ENCODE results near the gene ZSWIM6.

ZSWIM6 gene

GRCh38 chr5:61463596-61463995 lies 131.5 kb downstream of the ZSWIM6 start:
- no peak overlapping the region for H3K4me3 ChIP-seq
- no peak overlapping the region for H3K27ac ChIP-seq

DNA sequence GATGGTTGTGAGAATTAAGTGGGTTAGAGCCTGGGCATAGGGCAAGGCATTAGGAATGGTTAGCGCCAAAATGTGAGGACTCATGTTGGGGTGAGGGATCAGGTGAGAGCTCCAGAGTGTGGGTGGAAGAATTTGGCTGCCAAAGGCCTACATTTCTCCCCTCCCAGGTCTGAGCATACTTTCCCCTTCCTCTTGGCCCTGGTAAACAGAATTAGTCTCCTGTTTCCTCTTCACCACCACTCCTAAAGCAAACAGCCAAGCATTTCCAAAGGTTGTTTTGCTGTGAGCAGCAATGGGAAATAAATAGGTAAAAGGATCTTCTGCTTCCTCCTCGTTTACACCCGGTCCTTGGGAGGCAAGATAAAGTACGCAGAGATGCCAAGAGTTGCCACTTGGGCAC lies 132.5 kb downstream of the ZSWIM6 start:
- Histone ChIP-seq H3K4me3 (no peak overlapping the region), H3K27ac (no peak overlapping the region)

- Histone ChIP-seq H3K27ac (no peak overlapping the region), H3K4me3 (no peak overlapping the region)
Measured at GRCh38 chr5:61465066-61465465, 133.0 kb downstream of the ZSWIM6 start.

GRCh38 chr5:61465496-61465895 lies 133.4 kb downstream of the ZSWIM6 start:
- H3K4me3 ChIP-seq, result no peak overlapping the region
- H3K27ac ChIP-seq, result no peak overlapping the region

- H3K27ac ChIP-seq, result no peak overlapping the region
- H3K4me3 ChIP-seq, result no peak overlapping the region
Measured at GRCh38 chr5:61466017-61466416, 134.0 kb downstream of the ZSWIM6 start.

DNA sequence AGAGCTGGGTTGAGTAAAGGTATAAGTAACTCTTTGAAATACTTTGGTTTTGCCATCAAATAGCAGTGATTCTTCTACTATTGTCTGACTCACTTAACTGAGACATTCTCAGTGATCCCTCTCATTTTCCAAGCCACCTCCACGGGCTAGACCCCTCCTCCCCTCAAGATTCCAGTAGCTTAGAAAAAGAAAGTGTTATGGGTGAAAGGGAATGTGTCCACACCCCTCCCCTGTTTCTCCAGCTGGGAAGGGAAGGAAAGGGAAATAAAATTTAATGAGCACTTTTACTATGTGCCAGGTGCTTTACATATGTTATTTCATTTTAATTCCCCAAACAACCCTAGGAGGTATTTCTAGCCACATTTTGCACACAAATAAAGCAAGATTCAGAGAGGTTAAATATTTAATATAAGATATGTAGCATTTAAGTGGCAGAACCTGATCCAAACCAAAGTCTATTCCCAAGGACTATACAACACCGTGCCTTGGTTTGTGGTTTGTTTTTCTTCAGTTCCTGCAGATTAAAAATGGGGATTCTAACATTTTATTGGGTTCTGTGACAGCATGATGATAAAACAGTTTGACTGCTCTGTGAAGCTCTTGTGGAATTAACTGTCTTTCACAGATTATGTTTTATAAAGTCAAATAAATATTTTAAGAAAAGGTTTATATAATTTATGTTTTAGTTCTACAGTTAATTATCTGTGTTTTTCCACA lies 135.9 kb downstream of the ZSWIM6 start:
- Histone ChIP-seq H3K4me3 (no peak overlapping the region), H3K27ac (no peak overlapping the region)

DNA sequence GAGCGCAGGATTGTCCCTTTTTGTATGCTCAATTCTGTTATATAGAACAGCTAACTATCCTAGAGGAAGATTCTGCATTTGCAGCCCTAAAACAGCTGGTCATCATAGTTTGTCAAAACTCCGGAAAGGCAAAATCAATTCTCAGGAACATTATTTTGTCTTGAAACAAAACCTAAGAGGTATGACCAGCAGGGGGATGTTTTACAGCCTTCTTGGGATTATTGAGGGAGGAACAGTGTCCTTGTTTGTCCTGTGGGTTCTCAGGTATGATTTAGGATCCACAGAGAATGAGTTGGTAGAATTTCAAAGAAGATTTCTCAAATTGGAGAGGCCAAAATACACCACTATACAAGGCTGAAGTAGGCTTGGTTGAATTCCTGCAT lies 136.4 kb downstream of the ZSWIM6 start:
- no peak overlapping the region for H3K27ac ChIP-seq

GRCh38 chr5:61471352-61471751 lies 139.3 kb downstream of the ZSWIM6 start:
- Histone ChIP-seq H3K4me3 (no peak overlapping the region), H3K27ac (no peak overlapping the region)

More for the DNA sequence above, 136.4 kb downstream of the ZSWIM6 start:
- H3K4me3 ChIP-seq, result no peak overlapping the region

- H3K27ac ChIP-seq, result no peak overlapping the region
Measured at GRCh38 chr5:61472172-61472958, 140.3 kb downstream of the ZSWIM6 start.

GRCh38 chr5:61474746-61475145 lies 142.7 kb downstream of the ZSWIM6 start:
- no peak overlapping the region for H3K4me3 ChIP-seq
- H3K27ac ChIP-seq, result no peak overlapping the region

More at GRCh38 chr5:61472172-61472958, 140.3 kb downstream of the ZSWIM6 start:
- no peak overlapping the region for H3K4me3 ChIP-seq

DNA sequence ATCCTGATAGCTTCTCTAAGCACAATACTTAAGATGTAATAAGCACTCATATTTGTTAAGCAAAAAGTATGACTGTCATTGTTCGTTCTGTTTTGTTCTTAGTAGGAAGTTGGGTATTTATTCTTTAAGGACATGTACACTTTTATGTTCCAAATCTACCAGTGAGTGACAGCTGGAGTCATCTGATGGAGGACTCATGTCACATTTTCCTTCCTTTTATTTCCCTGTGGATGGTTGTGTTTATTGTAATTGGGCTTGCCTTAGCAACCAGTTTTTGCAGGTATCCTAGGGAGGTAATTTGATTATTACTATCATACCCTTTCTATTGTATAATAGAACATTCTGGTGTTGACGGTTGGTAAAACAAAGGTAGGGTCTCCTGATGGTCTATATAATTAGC lies 145.7 kb downstream of the ZSWIM6 start:
- Histone ChIP-seq H3K27ac (no peak overlapping the region), H3K4me3 (no peak overlapping the region)

DNA sequence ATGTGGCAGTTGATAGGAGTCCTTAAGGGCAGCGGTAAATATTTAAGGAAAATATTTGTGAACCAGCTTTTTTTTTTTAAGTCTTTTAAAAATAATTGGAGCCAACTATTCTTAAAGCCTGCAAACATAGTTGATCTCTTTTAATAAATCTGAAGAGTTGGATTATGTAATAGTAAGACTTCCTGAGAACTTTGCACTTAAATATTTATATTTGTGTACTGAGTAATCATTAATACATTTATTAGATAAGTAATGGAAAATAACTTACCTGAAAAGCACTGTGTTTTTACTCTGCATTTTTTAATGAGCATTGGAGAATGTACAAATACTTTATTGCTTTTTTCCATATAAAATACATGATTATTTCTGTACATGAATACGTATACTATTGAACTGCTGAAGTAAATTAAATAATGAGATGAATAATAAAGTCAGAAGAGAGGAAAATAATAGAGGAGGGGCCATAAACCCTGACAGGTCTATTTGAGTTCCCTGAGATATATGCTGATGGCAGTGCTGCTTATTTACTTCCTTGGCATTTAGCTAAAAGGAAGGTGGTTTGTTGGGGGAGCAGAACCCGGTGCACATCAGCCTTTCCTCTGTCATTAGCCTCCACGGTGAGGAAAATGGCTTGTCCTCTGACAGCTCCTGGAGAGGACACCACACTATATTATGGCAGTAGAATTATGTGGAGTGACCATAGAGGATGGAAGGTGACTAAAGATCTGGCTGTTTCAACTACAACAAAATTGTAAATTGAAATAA lies 148.0 kb downstream of the ZSWIM6 start:
- H3K27ac ChIP-seq, result no peak overlapping the region
- no peak overlapping the region for H3K4me3 ChIP-seq

GRCh38 chr5:61482980-61483379 lies 150.9 kb downstream of the ZSWIM6 start:
- Histone ChIP-seq H3K27ac (no peak overlapping the region), H3K4me3 (no peak overlapping the region)

DNA sequence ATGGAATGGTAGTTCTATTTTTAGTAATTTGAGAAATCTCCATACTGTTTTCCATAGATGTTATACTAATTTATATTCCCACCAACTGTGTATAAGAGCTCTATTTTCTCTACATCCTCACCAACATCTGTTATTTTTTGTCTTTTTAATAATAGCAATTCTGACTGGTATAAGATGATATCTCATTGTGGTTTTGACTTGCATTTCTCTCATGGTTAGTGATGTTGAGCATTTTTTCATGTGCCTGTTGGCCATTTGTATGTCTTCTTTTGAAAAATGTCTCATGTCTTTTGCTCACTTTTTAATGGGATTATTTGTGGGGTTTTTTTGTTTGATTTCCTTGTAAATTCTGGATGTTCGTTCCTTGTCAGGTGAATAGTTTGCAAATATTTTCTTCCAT lies 154.4 kb downstream of the ZSWIM6 start:
- Histone ChIP-seq H3K27ac (no peak overlapping the region), H3K4me3 (no peak overlapping the region)

GRCh38 chr5:61489574-61489973 lies 157.5 kb downstream of the ZSWIM6 start:
- no peak overlapping the region for H3K27ac ChIP-seq
- no peak overlapping the region for H3K4me3 ChIP-seq

GRCh38 chr5:61491861-61492260 lies 159.8 kb downstream of the ZSWIM6 start:
- Histone ChIP-seq H3K27ac (no peak overlapping the region), H3K4me3 (no peak overlapping the region)

DNA sequence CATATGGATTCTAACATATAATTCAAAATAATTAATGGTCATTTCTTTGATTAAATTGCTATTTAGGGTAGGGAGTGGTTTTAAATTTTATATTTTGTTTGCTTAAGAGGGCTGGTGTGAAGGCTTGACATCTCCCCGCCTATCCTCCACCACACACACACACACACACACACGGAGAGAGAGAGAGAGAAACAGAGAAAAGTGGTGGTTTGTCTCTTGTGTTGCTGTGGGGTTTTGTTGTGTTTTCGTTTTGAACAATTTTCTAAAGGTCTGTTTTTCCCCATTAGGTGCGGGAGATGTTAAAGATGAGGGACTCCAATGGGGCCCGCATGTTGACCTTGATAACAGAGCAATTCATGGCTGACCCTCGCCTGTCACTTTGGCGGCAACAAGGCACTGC lies 161.9 kb downstream of the ZSWIM6 start:
- Histone ChIP-seq H3K4me3 (no peak overlapping the region), H3K27ac (no peak overlapping the region)

DNA sequence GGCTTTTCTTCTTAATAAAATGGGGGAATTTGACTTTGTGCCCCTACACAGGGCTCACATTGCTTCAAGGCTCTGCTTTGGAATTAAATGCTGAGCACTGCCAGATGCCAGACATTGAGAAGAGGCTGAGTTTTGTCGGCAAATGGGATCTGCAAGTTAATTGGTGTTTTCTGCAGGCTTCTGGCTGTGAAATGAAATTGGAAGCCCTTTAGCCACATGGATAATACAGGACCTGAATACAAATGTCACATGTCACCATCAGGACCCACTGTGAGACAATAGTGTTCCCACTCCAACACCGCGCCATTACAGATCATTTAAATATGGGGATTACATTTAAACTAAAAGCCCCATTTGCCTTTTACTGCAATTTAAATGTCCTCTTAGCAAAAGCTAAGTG lies 164.4 kb downstream of the ZSWIM6 start:
- no peak overlapping the region for H3K4me3 ChIP-seq
- no peak overlapping the region for H3K27ac ChIP-seq

DNA sequence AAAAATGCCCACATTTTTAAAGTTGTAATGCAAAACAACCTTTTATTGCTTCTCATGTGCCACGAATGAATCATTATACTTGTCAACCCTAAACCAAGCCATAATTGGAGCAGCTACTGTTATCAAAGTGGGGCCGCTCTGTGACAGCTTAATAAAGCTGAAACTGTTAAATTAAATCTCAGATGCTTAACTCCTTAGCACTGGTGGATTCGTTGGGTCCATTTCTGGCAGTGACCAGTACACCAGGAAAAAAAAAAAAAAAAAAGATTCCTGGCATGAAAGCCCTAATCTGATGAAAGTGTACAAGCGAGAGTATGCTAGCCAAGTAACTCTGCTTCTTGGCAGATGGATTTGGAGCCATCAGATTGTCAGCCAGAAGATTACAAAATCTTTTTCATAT lies 164.8 kb downstream of the ZSWIM6 start:
- Histone ChIP-seq H3K27ac (no peak overlapping the region), H3K4me3 (no peak overlapping the region)

- H3K27ac ChIP-seq, result no peak overlapping the region
- no peak overlapping the region for H3K4me3 ChIP-seq
Measured at GRCh38 chr5:61498121-61498520, 166.1 kb downstream of the ZSWIM6 start.

DNA sequence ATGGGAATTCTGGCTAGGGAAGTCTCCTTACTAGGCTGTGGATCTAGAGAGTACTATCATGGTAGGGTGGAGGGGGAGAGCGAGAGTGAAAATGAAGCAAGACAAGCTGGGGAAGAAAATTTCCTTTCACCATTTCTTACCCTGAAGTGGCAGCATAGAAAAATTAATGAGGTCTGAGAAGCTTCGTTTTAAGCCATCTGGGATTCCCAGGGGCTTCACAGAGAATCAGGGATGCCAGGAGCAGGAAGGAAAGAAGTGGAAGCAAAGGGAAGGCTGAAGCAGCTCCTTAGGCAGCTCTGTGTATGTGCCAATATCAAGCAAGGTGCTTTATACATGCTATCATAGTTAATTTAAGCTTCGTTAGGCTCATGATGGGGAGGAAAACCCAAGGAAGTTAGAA lies 169.9 kb downstream of the ZSWIM6 start:
- Histone ChIP-seq H3K4me3 (no peak overlapping the region), H3K27ac (no peak overlapping the region)
